Hematopoietic multipotent progenitor cell treated with erythropoietin and hydrocortisone succinate and interleukin-3 and kit ligand, for 8 days (in vitro differentiated cells): ENCODE results near the gene TMCO6.
A peak's percentile ranks its signal among the peaks of the same experiment; 100 is the strongest.
"Not testable (repeated sequence)": the region's sequence is repeated elsewhere in the genome, so short reads cannot be mapped to it uniquely, and the experiment has no call there.

Source experiments
- DNase-seq: peaks from one replicate; pipeline ENCODE4 v3.0.0-alpha.2; 2015

The TMCO6 gene

DNA sequence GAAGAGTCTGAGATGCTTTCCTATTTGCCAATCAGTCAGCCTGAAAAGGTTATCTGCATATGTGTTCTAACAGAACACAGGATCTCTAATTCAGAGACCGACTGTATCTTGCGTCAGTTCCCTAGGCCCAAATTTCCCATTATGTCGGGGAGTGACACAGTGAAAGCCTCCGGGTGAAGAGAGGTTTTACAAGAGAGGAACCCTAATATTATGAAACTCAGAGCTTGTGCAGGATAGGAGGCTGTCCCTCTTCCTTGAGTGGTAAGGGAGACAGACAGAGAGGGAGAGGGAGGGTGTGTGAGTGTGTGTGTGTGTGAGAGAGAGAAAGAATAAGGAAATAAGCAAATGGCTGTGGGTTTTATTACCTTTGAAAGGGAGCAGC is 8.2 kb upstream of the TMCO6 start:
- no peak for DNase-seq

DNA sequence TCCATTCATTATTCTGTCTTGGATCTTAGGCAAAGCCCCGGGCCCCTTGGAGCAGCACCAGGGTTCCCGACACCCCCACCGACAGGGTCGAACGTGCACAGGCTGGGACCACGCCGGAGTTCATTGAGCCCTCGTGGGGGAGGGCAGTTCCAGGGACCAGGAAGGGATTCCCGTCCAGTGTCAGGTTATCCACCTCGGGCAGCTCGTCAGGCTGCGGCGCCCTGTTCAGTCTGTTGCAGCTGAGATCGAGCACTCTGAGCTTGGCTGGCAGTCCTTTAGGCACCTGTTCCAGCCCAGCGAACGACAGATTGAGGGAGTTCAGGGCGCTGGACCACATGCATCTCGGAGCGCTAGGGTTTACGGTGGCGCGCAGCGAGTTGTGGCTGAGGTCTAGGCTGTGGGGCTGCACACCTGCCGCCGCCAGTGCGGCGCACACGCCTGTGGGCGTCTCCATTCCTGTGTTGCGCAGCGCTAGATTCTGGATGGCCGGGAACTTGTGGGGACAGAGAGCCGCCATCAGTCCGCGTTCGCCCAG is 7.4 kb upstream of the TMCO6 start:
- peak; percentile 8 for DNase-seq

DNA sequence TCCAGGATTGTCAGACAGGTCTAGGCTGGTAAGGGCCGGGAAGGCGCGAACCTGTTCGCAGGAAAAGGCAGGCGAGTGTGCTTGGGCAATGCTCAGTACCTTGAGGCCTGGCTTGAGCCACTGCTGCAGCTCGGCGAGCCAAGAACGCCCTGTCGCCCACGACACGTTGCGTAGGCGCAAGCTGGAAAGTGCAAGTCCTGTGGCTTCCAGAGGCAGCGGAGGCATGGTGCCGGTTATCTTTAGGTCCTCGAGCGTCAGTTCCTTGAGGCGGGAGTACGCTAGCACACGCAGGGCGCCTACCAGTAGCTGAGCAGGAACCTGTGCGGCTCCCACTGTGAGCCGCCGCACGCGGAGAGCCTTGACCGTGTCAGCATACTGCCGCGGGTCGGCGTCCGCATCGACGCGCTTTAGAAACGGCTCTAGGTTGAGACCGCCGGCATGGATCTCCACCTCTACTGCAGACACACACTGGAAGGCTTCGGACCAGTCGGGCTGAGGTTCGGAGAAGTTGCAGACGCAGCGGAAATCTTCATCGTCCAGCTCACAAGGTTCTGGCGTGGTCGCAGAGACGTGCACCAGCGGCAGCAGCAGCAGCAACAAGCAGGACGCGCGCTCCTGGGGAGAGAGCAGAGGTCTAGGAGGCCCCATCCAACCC is 6.8 kb upstream of the TMCO6 start:
- DNase-seq: peak; percentile 70

DNA sequence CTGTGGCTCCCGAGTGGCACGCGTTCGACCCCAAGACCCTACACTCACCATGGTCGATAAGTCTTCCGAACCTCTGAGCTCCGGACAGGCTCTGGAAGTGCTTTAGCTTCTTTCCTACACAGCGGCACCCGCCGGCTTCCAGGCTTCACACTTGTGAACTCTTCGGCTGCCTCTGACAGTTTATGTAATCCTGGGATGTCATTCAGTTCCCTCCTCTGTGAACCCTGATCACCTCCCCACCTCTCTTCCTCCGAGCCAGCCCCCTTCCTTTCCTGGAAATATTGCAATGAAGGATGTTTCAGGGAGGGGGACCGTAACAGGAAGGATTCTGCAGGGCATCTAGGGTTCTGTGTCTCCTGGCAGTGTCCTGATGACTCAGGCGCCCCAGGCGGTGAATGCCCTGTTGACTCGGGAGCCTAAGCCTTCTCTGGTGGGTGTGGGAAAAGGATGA is 6.2 kb upstream of the TMCO6 start, which contains the start of gene CD14:
Gene CD14 (minus strand): TSS at position 155 of the 451 bp plus-strand sequence. CDS start 104 bp downstream, at position 51.
- peak; percentile 28 for DNase-seq

DNA sequence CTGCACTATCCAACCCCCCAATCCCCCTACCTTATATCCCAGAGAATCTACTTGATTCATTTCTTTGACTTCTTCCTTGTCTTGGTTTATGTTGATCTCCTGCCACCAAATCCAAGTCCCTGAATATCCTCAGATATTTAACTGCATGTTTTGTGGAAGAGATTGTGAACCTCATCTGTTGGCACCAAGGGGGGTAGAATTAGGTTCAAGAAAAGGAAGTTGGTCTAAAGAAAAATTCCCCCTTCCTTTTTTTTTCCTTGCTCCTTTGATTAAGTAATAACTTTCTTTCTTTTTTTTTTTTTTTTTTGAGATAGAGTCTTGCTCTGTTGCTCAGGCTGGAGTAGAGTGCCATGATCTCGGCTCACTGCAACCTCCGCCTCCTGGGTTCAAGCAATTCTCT is 5.8 kb upstream of the TMCO6 start:
- DNase-seq: no peak

DNA sequence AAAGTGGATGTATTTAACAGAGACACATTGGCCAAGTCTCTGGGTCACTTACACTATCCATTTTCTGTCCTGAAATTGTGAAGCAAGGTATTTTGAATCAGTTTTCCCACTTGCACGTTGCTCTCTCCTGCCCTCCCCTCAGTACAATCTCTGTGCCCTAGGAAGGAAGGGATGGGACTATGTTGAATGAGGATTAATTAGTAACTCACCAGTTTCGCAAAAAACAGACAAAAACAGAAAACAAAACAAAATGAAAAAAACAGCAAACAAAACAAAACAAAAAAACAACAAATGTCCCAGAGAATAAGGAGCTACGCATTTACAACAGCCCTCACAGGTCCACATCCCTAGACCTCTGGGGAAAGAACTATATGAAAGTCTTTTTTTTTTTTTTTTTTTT is 5.1 kb upstream of the TMCO6 start:
- no peak for DNase-seq

DNA sequence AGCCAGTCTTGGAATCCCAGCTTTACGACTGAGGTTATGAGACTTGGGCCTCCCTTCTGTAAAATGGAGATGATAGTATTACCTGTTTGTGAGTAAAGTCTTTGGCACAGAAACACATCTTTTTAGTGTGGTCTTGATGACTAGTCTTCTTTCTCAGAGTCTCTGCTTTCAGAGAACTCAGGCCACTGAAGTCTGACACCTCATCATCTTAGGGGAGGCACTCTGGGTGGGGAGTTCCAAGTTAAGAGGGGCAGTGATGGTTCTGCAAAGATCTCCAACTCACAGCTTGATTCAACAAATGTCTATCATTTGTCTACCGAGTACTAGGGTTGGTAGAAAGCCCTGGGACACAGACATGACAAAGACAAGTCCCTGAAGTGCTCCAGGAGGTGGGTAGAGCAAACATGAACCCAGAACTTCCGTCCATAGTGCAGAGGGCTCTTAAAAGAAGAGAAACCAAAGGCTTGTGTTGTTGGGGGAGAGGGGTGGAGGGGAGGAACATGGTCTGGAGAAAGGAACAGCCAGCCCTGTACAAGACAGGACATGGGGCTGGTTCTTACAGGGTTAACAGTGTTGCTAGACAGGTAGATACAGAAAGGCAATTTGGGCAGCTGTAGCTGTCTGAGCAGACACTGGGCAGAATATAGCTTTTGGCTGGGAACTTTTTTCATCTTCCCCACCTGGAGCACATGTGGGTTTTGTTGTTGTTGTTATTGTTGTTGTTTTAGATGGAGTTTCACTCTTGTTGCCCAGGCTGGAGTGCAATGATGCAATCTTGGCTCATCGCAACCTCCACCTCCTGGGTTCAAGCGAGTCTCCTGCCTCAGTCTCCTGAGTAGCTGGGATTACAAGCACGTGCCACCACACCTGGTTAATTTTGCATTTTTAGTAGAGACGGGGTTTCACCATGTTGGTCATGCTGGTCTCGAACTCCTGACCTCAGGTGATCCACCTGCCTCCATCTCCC is 3.7 kb upstream of the TMCO6 start:
- no peak for DNase-seq

DNA sequence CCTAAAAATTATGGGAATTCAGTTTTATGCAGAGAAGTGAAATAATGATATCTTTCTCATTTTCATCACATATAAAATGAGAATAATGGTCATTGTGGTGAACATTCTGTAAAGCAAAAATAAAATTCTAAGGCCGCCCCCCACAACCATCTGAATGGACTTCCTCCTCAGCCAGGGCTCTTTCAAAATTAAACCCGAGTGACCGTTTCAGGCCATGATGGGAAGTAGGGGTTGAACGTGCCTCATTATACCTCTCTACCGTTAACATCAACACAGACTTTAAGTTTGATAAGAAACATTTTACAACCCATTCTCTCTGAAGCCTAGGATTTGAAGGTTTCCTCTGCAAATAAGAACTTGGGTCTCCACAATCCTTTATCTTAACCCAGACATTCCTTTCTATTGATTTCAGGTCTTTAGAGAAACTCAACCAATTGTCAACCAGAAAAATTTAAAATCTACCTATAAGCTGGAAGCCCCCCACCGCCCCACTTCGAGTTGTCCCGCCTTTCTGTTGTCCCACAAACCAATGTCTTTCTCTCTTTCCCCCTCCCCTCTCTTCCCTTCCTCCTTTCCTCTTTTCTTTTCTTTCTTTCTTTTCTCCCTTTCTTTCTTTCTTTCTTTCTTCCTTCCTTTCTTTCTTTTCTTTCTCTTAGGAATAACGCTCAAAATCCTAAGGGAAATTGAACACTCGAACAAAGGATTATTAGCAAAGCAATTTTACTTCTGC is 1.7 kb upstream of the TMCO6 start:
- DNase-seq: no peak

DNA sequence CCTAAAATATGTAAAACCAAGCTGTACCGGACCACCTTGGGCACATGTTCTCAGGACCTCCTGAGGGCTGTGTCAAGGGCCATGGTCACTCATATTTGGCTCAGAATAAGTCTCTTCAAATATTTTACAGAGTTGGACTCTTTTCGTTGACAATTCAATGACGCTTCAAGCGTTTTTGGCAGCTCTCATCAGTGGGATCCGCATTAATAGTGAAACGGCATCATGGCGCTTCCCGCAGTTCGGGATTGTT is 428 bp upstream of the TMCO6 start:
- DNase-seq: not testable (repeated sequence)

DNA sequence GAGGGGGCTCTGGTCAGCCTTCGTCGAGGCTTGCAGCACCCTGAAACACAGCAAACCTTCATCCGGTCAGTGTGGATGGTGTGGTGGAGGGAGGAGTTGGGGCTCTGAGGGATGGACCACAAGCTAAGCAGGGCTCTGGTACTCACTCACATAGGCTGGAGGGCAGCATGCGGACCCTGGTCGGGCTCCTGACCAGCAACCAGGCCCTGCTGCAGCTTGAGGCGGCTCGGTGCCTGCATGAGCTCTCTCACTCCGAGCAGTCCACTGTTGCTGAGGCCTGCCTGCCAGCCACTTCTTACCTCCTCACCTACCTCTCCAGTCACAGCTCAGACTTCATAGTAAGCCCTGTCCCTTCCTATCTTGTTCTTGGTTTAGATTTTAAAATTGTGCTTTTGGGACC is 2.5 kb downstream of the TMCO6 start:
- DNase-seq: no peak

DNA sequence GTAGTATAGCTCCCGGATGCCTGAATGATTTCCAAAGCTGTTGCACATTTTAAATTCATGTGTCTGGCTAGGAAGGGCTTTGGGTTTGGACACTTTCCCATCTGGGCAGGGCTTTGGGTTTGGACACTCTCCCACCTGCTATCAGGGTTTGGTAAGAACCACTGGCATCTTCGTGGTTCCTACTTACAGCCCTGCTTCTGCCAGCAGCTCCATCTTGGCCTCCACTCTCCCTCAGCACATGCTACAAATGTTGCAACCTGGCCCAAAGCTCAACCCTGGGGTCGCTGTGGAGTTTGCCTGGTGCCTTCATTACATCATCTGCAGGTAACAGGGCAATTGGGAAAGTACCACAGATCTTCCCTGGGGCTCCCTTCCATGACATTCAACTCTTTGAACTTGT is 3.5 kb downstream of the TMCO6 start:
- no peak for DNase-seq

DNA sequence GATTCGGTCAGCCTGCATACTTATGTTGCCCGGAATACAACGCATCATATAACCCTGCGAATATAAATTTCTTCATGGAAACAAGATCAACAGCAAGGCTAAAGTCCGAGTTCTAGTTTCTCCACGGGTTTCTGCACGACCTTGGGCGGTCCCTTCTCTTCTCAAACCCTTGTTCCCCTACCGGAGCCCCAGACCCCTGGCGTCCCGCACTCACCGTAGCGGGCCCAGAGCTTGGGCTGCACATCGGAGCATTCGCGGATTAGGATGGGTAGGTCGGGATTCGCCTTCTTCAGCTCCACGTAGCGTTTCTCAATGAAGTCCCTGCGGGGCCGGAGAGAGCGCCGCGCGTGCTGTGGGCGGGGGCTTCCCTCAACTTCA is 7.8 kb downstream of the TMCO6 start:
- peak; percentile 11 for DNase-seq

DNA sequence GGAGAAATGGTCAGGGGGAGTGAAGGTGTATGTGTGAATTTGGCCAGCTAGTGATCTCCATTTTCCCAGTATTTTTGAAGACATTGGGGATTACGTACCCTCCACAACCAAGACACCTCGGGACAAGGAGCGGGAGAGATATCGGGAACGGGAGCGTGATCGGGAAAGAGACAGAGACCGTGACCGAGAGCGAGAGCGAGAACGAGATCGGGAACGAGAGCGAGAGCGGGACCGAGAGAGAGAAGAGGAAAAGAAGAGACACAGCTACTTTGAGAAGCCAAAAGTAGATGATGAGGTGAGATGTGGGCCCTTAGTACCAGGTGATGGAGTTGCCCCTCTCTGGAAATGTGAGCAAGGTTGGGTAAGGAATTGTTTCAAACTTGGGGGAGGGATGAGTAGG is 19.6 kb downstream of the TMCO6 start:
- no peak for DNase-seq

DNA sequence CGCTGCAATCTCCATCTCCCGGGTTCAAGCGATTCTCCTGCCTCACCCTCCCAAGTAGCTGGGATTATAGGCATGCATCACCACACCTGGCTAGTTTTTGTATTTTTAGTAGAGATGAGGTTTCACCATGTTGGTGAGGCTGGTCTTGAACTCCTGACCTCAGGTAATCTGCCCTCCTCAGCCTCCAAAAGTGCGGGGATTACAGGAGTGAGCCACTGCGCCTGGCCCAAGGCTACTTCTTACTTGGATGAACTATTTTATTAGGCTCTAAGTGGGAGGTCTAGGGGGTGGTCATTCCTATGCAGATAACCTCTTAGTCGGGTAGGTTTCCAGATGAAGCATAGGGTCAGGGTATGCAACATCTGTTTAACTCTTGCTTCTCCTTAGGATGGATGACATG is 21.1 kb downstream of the TMCO6 start:
- not testable (repeated sequence) for DNase-seq

DNA sequence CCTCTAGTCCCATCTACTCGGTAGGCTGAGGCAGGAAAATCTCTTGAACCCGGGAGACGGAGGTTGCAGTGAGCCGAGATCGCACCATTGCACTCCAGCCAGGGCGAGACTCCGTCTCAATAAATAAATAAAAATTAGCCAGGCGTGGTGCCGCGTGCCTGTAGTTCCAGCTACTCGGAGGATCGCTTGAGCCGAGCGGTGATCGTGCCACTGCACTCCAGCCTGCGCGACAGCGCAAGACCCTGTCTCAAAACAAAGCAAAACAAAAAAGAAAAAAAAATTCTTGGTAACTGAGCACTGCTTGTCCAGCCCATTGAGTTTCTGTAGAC is 24.7 kb downstream of the TMCO6 start:
- DNase-seq: no peak

DNA sequence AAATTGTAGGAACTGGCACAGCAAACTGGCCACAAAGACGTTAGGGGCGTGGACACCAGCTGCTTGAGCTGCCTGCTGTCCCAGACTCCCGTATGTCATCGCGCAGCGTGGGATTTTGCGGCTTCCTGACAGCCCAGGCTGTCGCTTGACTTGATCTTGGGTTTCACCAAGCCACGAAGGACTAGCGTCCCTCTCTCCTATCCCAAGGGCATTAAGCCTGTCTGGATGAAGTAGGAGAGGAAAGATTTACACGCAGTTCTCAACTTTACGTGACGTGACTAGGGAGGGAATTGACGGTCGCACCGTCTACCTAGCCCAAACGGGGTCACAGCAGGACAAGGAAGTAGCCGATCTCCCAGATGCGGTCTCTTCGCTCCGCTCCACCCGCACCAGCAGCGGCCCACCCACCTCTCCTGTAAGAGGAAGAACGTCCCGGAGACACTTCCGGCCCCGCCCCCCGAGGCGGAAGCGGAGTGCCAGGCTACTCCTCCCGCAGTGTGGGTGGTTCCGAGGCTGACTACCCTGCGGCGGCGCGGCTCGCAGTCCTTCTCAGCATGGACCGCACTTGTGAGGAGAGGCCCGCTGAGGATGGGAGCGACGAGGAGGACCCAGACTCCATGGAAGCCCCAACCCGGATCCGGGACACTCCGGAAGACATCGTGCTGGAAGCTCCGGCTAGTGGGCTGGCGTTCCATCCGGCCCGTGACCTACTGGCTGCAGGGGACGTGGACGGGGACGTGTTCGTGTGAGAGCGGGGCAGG is 25.3 kb downstream of the TMCO6 start, which contains the start of gene WDR55:
Gene WDR55 (plus strand): TSS at position 546 of the 761 bp plus-strand sequence. CDS start 9 bp downstream, at position 555.
- DNase-seq: peak; percentile 97

DNA sequence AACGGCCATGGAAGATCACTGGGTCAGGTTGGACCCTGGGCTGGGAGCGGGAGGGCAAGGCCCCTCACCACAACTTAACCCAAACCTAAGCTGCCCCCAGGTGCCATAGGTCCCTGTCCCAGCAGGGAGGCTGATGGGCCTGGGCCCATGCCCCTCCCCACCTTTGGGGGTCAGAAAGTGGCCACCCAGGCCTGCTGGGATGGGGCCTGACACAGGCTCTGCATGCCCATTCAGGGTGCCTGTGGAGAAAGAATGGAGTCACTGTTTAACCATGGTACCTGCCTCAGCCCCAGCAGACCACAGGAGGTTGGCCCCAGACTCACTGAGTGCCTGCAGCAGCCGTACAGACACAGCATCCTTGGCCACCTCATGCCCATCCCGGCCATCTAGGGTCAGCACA is 31.8 kb downstream of the TMCO6 start:
- not testable (repeated sequence) for DNase-seq

DNA sequence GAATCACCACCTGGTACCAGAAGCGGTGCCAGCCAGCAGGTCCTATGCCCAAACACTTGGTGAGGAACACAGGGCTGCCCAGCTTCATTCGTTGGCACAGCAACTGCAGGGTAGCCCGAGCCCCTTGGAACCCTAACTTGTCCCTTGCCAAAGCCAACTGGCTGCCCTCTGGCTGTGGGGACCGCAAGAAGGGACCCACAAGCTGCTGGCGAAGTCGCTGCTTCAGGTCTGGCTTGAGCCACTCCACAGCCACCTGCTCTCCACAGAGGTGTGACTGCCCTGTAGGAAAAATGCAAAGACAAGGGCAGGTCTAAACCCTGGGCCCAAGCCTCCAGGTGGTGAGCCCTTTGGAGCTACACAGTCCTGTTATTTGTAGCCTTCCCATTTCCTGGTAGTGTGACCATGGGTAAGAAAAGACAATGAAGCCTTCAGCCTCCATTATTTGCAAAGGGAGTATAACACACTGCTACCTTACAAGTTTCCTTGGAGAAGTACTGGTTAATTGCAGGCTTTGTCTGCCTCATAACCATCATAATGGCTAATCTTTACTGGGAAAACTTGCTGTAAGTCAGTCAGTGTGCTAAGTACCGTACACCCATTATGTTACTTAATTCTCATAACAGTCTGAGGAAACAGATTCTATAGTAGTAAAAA is 32.3 kb downstream of the TMCO6 start:
- no peak for DNase-seq

DNA sequence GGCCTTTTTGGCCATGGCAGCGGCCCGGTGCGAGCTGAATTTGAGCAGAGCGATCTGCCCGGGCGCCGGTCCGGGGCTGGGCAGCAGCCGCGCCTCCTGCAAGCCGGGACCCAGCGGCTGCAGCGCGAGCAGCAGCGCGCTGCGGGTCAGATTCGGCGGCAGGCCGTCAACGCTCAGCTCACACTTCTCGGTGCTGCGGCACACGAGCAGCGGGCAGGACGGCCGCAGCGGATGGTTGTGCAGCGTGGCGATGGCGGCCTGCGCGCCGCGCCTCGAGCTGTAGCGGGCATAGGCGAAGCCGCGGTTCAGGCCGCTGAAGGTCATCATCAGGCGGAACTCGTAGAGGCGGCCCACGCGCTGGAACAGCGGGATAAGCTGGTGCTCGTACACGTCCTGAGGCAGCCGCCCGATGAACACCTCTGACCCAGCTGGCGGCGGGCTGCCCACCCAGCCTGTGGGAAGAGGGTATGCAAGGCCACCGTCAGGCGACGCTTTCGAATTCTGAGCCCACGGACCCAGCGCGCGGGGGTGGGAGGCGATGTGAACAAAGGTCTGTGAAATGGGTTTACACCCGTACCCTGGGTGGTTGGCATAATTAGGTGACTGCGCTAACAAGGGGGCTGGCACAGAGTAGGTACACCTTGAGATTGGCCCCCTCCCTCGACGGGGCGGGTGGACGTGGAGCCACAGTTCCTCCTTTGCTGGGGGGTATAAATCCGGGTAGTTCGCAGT is 33.4 kb downstream of the TMCO6 start:
- DNase-seq: no peak

DNA sequence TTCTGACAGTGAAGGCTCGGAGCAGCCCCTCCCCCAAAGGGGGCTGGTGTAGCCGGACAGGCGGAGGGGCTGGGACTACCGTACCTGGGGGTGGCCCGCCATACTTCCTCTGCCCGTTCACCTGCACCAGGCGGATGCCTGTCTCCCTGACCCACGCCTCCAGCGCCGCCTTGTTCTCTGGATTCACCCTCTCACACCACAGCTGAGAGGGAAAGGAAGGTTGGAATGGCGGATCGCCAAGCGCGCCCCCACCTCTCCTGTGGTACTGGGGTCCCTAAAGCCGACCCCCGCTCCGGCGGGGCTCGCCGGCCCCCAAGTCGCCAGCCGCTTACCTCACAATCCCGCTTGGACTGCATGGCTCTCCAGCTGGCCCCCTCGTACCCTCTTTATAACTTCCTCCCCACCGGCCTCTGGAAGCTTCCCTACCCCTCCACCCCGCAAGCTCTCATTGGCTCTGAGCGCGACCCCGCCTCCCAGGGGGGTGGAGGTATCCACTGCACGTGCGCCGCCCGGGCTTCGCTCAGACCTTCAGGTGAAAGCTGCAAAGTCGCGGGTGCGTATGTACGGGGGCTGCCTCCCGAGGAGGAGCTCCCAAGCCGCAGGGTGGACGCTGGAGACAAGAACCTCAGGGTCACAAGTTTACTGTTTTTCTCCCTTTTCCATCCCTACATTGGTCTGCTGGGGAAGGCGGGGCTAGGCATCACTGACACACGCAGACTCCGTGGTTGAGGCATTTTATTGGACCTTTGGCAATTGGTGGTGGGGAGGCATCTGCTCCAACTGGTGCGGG is 34.1 kb downstream of the TMCO6 start, which contains the start of gene DND1:
Gene DND1 (minus strand): TSS at position 390 of the 790 bp plus-strand sequence. CDS start 34 bp downstream, at position 356.
- DNase-seq: no peak
